Sigmoid colon (tissue), 7 donors: Measurements from ENCODE around the gene PGR. TPM values are rescaled to one million over a fixed set of nuclear protein-coding genes. Genes with fewer than 3 reads are reported as not detected.

Source experiments
- DNase-seq: peaks from one replicate; pipeline ENCODE4 v3.0.0-alpha.2; 2019
- H3K27ac ChIP-seq, 4 donors: fragments of 200-600 bp; sonication (generic); one replicate each; pipeline ENCODE4 v1.5.1; 2016 to 2019; ENCODE audit warnings: mild to moderate bottlenecking in 1 of 4
- H3K27me3 ChIP-seq, 3 donors: fragments of 200-600 bp; sonication (generic); one replicate each; pipeline ENCODE4 v1.5.1; 2019; ENCODE audit warnings: mild to moderate bottlenecking in 1 of 3
- H3K36me3 ChIP-seq, 4 donors: fragments of 200-600 bp; sonication (generic); one replicate each; pipeline ENCODE4 v1.5.1; 2016 to 2019
- H3K4me1 ChIP-seq, 4 donors: fragments of 200-600 bp; sonication (generic); one replicate each; pipeline ENCODE4 v1.5.1; 2017 to 2019
- H3K4me3 ChIP-seq, 4 donors: fragments of 200-600 bp; sonication (generic); one replicate each; pipeline ENCODE4 v1.5.1; 2017 to 2019; ENCODE audit warnings: mild to moderate bottlenecking in 2 of 4, moderate library complexity in 1 of 4
- H3K9me3 ChIP-seq, 4 donors: fragments of 200-600 bp in 3 of 4; sonication (generic) in 3 of 4; one replicate each; pipeline versions ENCODE4 v1.5.1 to v1.6.1; 2013 to 2019
- CTCF ChIP-seq, 4 experiments: fragments of 450-650 bp in 3 of 4; fragments of 200-600 bp in 1 of 4; IDR thresholded peaks; one replicate each; pipeline ENCODE4 v1.5.1; 2016 to 2019; ENCODE audit warnings: antibody characterized with exemption in 4 of 4, mild to moderate bottlenecking in 3 of 4, moderate library complexity in 2 of 4
- EP300 ChIP-seq, 4 donors: sonication (generic); formaldehyde crosslinking; IDR thresholded peaks; one replicate each; pipeline ENCODE4 v1.6.1; 2017; ENCODE audit warnings: antibody characterized with exemption in 4 of 4
- POLR2A ChIP-seq, 2 donors: fragments of 450-650 bp; IDR thresholded peaks; one replicate each; pipeline ENCODE4 v1.6.1; 2016; ENCODE audit warnings: antibody characterized with exemption in 2 of 2, mild to moderate bottlenecking in 2 of 2, moderate library complexity in 2 of 2
- POLR2AphosphoS5 ChIP-seq, 4 donors: sonication (generic); formaldehyde crosslinking; IDR thresholded peaks; one replicate each; pipeline ENCODE4 v1.6.1; 2017; ENCODE audit warnings: antibody characterized with exemption in 4 of 4
- WGBS, 2 donors: extraction: QIAGEN DNeasy Blood & Tissue Kit; methylation state at CpG; one replicate each; pipeline ENCODE4 v1.1.7; 2013; 5-methylcytosine and 5-hydroxymethylcytosine counted together
- intact Hi-C: fragments of 100-400 bp; cut with DNase I; formaldehyde crosslinking; loops from one replicate; pipeline ENCODE4 v1.15.1; 2023
- polyA plus RNA-seq, 3 donors: library from polyadenylated mRNA; stranded (reverse); fragments of 200-250 nt; gene quantifications; one replicate each; pipeline ENCODE4 v1.2.3, GENCODE V29; 2013
- total RNA-seq, 4 donors: library from RNA; depleted of rRNA; stranded (reverse); fragments of >200 nt; gene quantifications; one replicate each; pipeline ENCODE4 v1.1.0, GENCODE V29; 2016
- donor health status: healthy with polysubstance abuse.
- donor health status: Bipolar disorder and iron deficiency.
- donor health status: healthy.

The PGR gene
- total and polyA plus RNA-seq, 7 donors = under 0.01 to 12.2 (median 10.3) TPM

- H3K4me3 ChIP-seq = no peak overlapping the region
- H3K9me3 ChIP-seq = no peaks in the 10 kb centered on the region
- TF ChIP-seq CTCF (IDR thresholded peaks at IDR 0.05) (no peak), POLR2AphosphoS5 (IDR thresholded peaks at IDR 0.05) (no peak), EP300 (IDR thresholded peaks at IDR 0.05) (no peak), POLR2A (IDR thresholded peaks at IDR 0.05) (no peak)
- H3K36me3 ChIP-seq = no peaks in the 10 kb centered on the region
- intact Hi-C loops = no loop called here
- H3K27me3 ChIP-seq = no peaks in the 10 kb centered on the region
- no peak for DNase-seq
- no peak overlapping the region for H3K27ac ChIP-seq
- H3K4me1 ChIP-seq = peaks cover 0 to 3% (median 0%) of the 10 kb centered on the region in 4 donors
Observed at GRCh38 chr11:101032991-101033390, 96.6 kb downstream of the PGR start.

GRCh38 chr11:101031713-101032112, 97.9 kb downstream of the PGR start:
- Histone ChIP-seq H3K4me1 (peaks cover 0 to 3% (median 0%) of the 10 kb centered on the region in 4 donors), H3K9me3 (no peaks in the 10 kb centered on the region), H3K4me3 (no peak overlapping the region), H3K27me3 (no peaks in the 10 kb centered on the region), H3K36me3 (no peaks in the 10 kb centered on the region), H3K27ac (no peak overlapping the region)
- 79 to 83% methylated on average over 3 of the region's 3 CpGs for WGBS, 2 donors
- TF ChIP-seq POLR2AphosphoS5 (IDR thresholded peaks at IDR 0.05) (no peak), CTCF (IDR thresholded peaks at IDR 0.05) (no peak), POLR2A (IDR thresholded peaks at IDR 0.05) (no peak), EP300 (IDR thresholded peaks at IDR 0.05) (no peak)
- intact Hi-C loops = no loop called here
- DNase-seq = no peak

GRCh38 chr11:101030692-101031091, 98.9 kb downstream of the PGR start:
- WGBS, 2 donors = 81% methylated on average over 1 of the region's 1 CpG
- H3K9me3 ChIP-seq = no peaks in the 10 kb centered on the region
- intact Hi-C loops = no loop called here

GRCh38 chr11:101030015-101030414, 99.6 kb downstream of the PGR start:
- no peak for DNase-seq
- Histone ChIP-seq H3K27me3 (no peaks in the 10 kb centered on the region), H3K4me3 (no peak overlapping the region), H3K27ac (no peak overlapping the region), H3K36me3 (no peaks in the 10 kb centered on the region), H3K4me1 (peaks cover 0 to 3% (median 0%) of the 10 kb centered on the region in 4 donors), H3K9me3 (no peaks in the 10 kb centered on the region)
- 83 to 92% methylated on average over 3 of the region's 3 CpGs for WGBS, 2 donors
- intact Hi-C loops = no loop called here
- no peak for TF ChIP-seq CTCF (IDR thresholded peaks at IDR 0.05)
- no peak for TF ChIP-seq EP300 (IDR thresholded peaks at IDR 0.05)
- TF ChIP-seq POLR2A (IDR thresholded peaks at IDR 0.05) = no peak
- no peak for TF ChIP-seq POLR2AphosphoS5 (IDR thresholded peaks at IDR 0.05)

More at GRCh38 chr11:101030692-101031091, 98.9 kb downstream of the PGR start:
- Histone ChIP-seq H3K36me3 (no peaks in the 10 kb centered on the region), H3K27ac (no peak overlapping the region), H3K27me3 (no peaks in the 10 kb centered on the region), H3K4me3 (no peak overlapping the region), H3K4me1 (peaks cover 0 to 3% (median 0%) of the 10 kb centered on the region in 4 donors)
- DNase-seq = no peak
- TF ChIP-seq POLR2A (IDR thresholded peaks at IDR 0.05) = no peak
- TF ChIP-seq EP300 (IDR thresholded peaks at IDR 0.05) = no peak

GRCh38 chr11:101028644-101029043, 101.0 kb downstream of the PGR start:
- Histone ChIP-seq H3K36me3 (no peaks in the 10 kb centered on the region), H3K9me3 (no peaks in the 10 kb centered on the region), H3K27ac (no peak overlapping the region), H3K4me3 (no peak overlapping the region), H3K27me3 (no peaks in the 10 kb centered on the region), H3K4me1 (no peaks in the 10 kb centered on the region)
- intact Hi-C loops = no loop called here
- WGBS, 2 donors = 41 to 59% methylated on average over 1 of the region's 1 CpG
- no peak for TF ChIP-seq POLR2A (IDR thresholded peaks at IDR 0.05)
- no peak for TF ChIP-seq CTCF (IDR thresholded peaks at IDR 0.05)
- no peak for TF ChIP-seq POLR2AphosphoS5 (IDR thresholded peaks at IDR 0.05)
- TF ChIP-seq EP300 (IDR thresholded peaks at IDR 0.05) = no peak
- DNase-seq = no peak
